GM19025 (cell line): ENCODE data around the gene KCNN3.

Source experiments
- ATAC-seq: cut with Tn5 transposase; IDR thresholded peaks from one replicate; pipeline ENCODE4 v1.9.1; 2021; ENCODE audit warnings: mild to moderate bottlenecking, low read depth, moderate library complexity; ENCODE audit not compliant: unreplicated experiment

Gene KCNN3

DNA sequence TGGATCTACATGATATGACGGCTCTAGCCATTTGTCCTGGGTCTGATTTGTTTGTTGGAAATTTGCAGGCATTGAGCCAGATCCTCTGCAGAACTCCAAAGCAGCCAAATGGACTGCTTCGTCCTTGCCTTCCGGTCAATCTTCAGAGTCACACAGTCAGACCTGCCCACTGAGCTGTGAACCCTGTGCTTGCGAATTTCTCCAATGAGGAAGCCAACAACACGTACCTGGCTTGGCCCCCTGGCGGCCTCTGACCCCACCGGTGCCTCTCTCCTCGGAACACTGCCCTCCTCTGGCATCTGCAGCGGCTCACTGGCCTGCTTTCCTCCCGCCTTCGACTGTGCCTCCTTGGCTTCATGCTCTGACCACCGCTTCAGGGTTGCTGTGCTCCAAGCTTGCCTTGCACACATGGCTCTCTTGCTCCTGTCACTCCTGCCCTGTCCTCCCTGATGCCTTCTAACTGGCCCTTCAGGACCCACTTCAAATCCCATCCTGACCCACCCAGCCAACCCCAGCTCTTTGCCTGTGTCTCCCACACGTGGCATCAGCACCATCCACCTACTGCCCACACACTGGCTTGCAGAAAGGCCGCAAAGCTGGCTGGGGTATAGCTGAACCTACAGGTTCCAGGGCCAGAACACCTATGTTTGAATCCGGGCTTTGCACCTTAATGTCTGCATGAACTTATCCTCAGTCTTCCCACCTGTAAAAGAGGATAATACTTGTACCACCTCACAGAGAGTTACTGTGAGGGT lies 128.2 kb downstream of the KCNN3 start:
- ATAC-seq, result no peak

DNA sequence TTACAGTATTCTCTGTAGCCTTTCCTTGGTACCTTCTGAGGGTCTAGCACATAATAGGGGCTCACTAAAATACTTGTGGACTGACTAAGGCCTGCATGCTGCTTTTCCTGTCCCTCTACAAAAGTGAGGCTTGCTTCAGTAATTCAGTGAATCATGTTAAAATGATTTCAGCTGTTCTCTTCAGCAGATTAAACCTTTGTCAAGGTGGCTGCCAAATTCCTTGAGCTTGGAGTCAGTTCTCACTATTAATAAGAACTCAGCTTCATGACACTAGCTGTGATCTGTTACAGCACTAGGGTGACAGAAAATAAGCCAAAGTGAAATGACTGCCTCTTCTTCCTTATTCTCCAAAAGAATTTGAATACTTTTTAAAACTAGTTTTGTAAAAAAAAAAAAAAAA lies 128.8 kb downstream of the KCNN3 start:
- ATAC-seq, result no peak

DNA sequence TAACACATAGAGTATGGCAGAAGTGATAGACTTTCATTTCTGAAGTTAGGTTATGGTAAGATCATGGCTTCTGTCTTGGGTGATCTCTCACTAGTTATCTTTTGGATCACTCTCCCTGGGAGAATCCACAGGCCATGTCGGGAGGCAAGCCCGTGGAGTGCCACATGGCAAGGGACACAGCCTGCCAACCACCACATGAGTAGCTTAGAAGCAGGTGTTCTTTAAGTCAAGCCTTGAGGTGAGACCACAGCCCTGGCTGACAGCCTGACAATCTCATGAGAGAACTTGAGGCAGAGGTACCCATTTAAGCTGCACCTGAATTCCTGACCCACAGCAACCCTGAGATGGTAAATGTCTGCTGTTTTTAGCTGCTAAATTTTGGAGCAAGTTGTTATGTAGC lies 130.4 kb downstream of the KCNN3 start:
- no peak for ATAC-seq

DNA sequence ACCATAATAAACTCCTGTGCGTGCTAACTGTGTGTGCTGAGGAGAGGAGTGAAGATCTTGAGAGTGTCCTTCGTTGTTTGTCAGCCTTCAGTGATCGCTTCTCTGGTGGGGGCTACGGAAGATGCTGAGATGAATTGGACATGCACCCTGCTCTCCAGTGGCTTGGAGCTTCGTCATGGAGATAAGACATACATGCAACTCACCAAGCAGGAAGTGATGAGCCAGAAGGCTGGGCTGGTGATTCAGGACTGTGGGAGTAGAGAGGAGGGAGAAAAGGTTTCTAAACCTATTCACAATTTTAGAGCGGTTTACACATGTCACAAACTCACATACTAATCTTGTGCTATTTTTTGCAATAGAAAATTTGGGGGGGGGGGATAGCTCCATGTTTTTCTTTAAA lies 133.2 kb downstream of the KCNN3 start:
- no peak for ATAC-seq

DNA sequence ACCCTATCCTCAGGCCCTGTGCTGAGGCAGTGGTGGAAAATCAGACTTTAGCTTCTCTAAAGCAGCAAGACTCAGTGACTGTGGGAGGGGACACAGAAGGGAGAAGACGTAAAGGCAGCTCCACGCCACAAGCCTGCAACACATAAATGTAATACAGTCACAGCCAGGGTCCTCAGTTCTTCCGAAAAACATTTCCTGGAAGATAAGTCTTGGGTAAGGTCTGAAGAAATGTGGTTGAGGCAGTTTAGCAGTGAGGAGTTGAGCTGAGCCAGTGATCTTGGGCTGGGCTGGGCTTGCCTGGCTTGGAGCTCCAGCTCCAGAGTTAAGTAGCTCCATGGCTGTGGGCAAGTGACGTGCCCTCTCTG lies 134.3 kb downstream of the KCNN3 start:
- ATAC-seq, result no peak

DNA sequence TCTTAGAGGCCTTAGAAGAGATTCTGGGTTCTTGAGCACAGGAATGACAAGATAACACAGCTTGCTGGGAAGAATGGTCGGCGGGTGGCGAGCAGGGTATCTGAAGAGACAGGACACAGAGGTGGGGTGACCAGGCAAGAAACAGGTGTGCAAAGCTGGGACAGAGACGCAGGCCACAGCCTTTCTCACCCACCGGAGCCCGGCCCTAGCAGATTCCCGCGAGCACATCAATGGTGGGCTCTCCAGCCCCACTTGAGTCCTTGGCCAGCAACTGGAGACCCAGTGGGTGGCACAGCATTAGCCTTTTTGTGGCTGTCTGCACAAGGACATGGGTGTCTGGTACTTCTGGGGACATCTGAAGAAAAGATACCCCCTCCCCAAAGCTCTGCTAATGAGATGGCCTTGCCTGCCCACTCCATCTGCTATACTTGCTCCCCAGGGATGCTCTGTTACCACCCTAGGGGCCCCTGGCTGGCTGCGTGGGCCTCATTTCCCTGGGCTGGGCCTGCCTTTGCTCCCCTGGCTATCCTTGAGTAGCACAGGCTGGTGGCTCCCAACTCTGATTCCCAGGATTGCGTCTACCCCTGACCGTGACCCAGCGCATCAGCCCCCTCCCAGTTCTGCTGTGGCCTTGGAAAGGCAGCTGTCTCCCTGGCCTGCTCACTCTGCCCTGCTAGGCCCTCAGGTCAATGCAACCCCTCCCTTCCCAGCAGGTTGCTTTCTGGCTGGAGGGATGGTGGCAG lies 134.8 kb downstream of the KCNN3 start:
- no peak for ATAC-seq

DNA sequence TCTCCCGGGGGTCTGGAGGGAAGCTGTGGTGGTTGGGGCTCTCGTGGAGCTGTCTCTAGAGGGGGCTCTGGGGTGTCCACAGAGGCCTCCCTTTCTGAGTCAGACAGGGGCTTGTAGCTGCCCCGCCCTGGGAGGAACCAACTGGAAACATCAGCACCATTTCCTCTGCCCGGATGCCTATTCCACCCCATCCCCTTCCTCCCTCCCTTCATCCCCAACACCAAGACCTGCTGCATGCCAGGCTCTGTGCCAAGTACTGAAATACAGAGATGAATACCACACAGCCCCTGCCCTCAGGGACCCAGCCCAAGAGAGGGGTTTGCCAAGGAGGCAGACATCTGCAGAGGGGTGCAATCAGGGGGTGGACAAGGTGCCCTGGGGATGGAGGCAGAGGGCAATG lies 136.5 kb downstream of the KCNN3 start:
- no peak for ATAC-seq

DNA sequence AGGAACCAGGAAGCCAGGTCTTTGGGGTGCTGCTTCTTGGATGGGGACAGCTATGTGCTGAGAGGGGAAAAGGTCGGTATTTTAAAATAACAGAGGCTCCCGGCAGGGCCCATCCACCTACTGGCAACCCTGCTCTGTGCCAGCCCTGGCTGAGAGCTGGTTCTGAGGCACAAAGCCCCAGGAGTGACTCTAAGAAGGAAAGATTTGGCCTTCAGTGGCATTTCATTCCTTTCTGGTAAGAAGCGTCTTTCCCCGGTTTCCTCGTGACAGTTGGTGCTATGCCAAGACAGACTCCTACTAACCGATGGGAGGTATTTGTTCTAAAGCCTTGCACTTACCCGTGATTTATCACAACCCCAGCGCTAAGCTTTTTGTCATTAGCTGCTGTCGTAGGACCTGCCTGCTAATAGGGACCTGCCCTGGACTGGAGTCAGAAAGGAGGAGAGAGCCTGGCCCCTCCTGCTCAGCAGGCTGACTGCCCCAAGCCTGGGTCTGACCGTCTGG lies 139.0 kb downstream of the KCNN3 start:
- ATAC-seq, result no peak

DNA sequence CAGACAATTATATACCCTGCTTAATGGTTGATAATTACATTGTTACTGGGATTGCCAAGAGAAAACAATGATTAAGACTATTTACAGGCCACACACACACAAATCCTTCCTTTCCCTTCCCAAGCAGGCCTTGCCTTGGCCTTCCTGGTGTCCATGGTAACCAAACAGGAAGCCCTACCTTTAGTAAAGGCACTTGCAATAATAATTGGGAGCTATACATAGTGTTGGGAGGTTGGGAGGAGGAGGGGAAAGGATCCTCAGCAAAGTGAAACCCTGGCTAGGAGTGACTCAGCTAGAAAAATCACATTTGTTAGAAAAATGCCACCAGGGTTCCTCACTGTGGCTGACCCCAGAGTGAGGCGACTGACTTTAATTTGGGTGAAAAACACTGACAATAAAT lies 139.8 kb downstream of the KCNN3 start:
- ATAC-seq, result no peak

DNA sequence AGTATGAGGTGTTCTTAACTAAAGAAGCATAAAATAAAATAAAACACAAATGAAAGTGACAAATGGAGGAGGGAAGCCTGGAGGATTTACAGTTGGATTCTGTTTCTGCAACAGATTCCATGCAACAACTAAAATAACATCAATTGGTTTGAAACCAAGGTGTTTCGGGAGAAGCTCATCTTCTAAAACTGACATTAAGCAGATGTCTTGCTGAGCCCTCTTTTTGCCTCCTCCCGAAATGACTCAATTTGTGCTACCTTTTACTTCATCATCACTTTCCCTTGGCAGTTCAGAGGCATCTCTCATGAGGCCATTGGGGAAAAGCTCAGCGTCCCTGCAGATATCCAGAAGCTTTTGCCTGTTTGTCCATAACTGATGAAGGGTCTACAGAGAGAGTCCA lies 140.5 kb downstream of the KCNN3 start:
- ATAC-seq, result no peak

DNA sequence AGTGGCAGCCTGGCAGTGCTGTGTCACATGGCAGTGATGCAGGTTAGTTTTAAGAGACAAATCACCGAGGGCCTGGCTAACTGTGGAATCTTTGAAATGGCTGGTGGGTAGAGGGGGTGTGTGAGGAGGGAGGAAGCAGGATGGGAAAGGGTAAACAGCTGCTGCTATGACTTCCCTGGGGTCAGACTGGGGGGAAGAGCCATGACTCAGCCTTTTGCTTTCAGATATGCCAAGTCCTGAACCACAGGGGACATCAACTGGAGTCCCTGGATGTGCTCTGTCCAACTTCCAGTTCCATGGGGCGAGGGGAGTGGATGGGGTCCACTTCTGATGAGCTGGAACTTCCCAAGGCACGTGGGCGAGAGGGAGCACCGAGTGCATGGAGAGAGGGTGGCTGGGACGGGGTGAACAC lies 141.0 kb downstream of the KCNN3 start:
- no peak for ATAC-seq

DNA sequence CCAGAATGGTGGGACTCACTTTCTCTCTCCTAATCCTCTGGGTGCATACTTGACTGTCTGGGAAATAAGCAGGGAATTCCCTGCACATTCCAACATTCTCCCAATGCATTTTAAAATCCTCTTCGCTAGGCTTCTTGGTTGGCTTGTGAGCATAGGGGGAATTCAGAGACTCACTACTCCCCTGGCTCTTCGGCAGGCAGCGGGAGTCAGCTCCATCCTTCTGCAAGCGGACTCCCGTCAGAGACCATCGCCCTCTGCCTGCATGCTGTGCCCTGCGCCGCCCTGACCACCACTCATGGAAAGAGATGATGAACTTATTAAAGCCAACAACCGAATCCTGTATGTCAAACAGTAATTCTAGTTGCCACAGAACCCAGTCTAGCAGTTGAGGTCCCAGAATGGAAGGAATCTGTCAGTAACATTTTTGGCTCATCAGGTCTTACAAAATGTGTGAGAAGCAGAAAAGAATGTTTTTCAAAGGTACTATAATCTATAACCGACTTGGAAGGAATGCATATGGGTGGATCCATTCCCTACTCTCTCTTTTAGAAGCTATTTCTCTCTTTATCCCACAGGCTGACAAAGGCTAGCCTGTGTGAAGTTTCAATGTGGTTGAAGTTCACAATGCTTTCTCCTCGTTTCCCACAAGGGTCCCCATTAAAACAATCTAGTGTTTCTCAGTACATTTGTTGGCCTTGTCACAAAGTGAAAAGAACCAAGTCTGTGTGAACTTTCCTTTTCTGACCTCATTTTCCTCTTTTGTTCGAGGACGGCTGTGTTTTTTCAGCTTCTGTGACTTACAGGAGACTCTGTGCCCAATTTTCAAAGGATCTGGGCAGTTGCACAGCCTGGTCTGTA lies 143.0 kb downstream of the KCNN3 start:
- no peak for ATAC-seq

DNA sequence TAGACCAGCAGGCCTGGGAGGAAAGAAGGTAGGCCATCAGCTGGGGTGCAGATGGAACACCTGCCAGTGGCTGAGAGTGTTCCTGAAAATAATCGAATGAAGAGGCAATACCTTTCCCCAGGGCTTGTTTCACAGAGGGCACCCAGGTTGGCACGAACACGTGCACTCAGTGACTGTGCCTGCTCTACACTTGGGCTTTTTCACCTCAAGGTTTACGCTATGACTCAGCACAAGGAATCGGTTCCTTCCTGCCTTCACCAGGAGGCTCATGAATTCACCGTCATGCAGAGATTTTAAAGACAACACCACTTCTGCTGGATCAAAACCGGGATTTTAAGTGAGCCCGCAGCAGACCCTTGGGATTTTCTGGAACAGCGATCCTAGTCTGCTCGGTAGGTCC lies 143.6 kb downstream of the KCNN3 start:
- ATAC-seq, result no peak

DNA sequence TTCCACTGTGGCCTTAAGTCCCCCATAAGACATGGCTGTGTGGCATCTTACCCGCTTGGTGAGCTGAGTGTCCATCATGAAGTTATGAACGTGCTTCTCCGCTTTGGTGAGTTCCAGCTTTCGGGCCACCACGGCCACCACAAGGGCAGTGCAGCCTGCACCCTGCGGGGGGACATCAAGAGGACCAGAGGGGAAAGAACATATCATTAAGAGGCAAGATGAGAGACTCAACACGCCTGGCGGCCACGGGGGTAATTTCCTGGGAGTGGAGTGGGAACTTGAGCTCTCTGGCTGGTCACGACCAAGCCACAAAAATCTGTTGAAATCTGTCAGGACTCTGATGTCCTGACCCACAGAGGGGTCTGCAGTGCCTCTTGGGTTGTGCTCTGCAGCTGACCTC lies 144.2 kb downstream of the KCNN3 start:
- ATAC-seq, result no peak

DNA sequence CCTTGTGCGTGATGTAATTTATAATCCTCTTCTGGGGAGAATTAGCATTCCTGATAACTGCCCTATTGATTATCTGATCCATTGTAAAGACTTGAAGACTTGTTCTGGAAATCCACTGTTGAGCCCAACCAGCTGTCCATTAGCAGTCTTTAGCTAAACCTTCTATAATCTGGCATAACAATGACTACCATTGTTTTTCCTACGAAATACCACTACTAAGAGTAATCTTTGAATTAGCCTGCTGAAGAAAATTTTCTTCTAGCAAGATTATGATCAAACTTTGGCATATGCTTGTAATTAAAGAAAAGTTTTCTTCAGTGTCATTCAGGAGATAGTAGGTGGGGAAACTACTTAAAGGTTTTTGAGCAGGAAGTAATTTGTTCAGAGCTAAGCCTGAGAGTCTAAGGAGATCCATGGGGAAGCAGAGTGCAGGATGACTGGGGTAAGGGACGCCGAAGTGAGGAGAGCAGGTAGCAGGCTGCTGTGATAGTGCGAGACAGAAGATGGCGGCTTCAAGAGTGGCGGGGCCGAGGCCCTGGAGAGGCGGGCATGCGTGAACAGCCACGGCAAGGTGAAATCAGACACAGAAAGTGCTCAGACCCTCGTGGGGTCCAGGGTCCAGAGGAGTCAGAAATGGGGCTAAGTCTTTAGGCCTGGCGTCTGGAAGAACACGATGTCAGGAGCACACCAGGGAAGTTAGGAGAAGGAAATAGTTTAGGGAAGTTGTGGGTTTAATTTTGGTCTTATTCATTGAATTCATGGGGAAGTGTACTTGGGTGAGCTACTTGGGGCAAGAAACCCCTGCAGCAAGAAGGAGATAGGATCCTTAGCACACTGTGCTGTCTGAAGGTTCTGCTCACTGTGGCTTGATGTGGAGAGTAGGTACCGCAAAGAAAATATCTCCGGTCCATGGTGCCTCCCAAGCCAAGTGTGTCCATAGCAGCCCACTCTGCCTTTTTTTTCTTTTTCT lies 149.5 kb downstream of the KCNN3 start:
- ATAC-seq, result no peak

DNA sequence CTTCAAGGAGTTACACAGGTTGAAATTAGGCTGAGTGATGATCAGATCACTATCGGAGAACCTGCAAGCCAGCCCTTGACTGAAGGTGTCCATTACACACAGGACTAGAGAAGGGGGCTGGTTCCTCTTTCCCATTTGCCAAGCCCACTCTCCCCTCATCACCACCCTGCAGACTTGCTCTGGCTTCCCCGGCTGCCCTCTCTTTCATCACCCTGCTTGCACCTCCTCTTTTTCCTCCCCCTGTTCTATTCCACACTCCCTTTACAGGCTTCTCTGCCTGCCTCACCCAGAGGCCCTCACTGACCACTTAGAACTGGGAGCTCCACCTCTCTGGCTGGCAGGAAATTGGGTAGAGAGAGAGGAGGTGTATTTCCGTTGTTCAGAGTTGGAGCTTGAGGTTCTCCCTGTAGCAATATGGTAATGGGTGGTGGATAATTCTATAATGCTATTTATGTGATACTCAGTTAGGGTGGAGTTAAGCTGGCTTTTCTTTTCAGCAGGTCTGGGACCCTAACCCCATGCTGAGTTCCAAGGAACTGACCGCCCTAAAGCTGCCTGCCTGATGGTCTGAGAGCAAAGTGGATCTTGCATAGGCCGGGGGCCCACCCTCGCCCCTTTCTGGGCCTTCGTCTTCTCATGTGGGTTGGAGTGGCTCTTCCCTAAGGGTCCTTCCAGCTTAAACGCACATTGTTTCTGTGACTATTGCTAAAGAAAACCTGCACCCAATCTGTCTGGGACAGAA lies 150.3 kb downstream of the KCNN3 start:
- ATAC-seq, result no peak

DNA sequence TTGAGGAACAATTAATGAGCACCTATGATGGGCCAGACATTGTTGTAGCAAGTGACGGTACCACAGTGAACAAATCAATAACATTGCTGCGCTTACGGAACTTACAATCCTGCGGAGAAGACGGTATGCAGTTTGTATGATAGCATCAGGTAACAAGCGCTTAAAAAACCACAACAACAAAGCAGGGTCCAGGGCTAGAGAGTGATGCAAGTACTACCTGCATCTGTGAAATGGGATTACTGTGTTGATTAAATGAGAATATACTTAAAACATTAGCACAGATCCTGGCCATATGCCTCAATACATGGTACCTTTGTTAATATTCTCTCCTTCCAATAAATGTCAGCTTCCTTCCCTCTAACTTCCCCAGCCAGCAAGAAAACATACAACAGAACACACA lies 151.5 kb downstream of the KCNN3 start:
- no peak for ATAC-seq

DNA sequence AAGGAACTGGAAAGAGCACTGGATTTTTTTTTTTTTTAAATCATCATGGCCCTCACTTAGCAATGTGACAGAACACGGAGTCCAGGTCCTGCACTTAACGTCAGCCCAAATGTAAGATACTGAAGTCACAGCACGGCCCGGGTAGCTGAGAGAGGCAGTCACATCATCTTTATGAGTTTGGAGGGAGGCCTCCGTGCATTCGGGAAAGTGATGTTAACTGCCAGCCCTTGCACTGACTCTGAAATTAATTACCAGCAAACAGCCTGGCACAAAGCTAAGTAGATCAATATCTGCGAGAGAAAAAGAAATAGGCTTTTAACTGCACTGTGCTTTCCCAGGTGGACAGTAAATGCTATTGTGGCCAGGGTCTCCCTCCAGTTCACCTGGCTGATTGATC lies 152.6 kb downstream of the KCNN3 start:
- no peak for ATAC-seq
